ENCODE data around the gene PTGIS.

Gene PTGIS

GRCh38 chr20:49461894-49462620, 105.9 kb downstream of the PTGIS start:
- DNase-seq = no peak

GRCh38 chr20:49460916-49461315, 107.0 kb downstream of the PTGIS start:
- no peak for DNase-seq

DNA sequence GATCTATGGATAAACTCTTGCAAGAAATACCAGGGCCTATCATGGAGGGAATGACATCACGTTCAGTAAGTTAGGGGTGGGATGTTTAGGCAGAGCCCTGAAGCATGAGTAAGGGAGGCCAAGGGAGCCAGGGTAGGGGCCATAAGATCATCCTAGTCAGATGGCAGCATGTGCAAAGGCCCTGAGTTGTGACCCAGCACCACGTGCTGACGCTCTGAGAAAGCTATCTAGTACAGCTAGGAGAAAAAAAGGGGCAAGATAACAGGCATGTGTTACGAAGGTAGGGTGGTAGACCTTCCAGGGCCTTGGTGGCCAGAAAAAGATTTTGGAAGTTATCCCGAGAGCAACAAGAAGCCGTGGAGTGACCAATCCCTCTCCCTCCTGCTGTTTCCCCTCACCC, 107.8 kb downstream of the PTGIS start:
- no peak for DNase-seq

GRCh38 chr20:49459684-49460083, 108.3 kb downstream of the PTGIS start:
- DNase-seq = no peak

DNA sequence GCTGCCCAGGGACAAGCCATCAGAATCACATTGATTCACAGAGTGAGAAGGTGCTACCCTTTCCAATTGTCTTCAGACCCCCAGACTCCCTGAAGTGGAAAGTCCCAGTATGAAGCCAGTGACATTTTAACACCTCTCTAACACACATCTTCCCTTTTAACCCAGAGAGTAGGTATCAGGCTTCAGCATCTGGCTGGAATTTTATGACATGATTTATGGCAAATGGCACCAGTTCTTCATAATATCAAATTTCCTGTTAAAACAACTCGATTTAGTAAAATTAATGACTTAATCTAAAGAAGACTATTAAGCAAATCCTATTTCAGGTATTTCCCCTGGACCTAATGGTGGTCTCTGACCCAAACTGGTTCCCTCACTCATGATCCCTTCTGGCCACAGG, 110.5 kb downstream of the PTGIS start:
- DNase-seq = no peak

GRCh38 chr20:49456646-49457045, 111.3 kb downstream of the PTGIS start:
- DNase-seq = no peak

- no peak for DNase-seq
Measured at GRCh38 chr20:49455691-49456090, 112.2 kb downstream of the PTGIS start.

All from activated CD8-positive, alpha-beta memory T cell treated with anti-CD3 and anti-CD28 coated beads, Interleukin-2, amount 50 U/mL, for 4 hours (primary cell).